Putamen (tissue), 1 donor: Measurements from ENCODE around the gene MLEC.

Experiments
- DNase-seq: peaks from one replicate; pipeline ENCODE4 v3.0.0-alpha.2; 2016; ENCODE audit warnings: low spot score

MLEC gene

DNA sequence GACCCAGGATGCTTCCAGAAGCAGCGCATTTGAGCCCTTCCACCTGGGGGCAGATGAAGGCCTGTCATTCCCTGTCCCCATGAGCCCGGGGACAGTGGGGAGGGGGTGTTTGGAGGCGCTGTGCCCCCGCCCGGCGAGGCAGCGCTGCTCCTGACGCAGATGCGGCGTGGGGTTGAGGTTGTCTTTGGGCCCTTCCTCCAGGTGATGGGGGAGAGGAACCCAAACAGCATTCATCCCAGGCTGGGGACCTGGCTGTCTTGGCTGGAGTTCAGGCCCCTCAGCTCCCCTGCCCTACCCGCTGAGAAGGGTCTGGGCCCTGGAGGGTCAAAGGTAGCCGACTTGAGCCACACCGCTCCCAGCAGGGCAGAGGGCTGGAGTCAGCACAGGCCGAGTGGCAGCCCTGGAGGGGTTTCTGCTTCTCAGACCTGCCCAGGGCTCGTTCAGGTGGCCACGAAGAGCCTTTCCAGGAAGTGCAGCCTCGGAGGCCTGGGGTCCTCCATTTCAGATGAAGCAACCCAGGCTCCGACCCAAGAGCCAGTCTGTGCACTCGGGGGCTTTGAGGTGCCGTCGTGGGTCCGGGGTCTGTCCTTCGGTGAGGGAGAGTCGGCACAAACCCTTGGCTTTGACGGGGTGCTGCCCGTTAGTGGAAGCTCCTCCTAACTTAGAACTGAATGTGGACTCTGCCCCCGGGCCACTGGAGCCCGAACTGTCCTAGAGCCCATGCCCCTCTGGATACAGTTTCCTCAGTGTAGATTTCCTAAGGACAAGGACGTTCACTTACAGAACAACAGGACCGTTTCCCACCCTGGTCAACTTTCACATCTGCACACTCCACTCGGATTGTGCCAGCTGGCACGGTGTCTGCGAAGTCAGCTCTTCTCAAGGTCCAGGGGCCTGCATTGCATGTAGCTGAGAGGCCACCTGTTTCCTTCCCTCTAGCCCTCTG is 54.8 kb downstream of the MLEC start:
- no peak for DNase-seq

DNA sequence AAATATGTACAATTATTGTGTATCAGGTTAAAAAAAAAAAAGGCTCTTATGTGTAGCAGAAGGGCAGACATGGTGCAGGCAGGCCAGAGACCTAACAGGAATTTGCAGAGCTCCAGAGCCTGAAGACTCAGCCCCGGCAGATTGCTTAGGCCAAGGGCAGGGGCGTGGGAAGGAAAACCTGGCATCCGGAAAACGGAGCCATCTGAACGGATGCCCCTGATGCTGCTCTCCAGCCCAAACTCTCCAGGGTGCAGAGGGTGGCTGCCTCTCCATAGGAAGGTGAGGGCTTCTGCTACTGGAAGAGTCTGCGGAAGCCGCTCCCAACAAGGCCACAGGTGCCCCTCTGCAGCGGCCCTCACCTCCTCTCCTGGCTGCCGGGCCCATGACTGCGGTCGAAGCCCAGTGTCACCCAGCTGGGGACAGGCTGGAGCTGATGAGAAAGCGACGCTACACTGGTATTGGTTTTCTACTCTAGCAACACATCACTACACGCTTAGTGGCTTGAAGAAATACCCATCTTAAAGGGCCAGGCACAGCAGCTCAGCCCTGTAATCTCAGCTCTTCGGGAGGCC is 58.1 kb downstream of the MLEC start:
- DNase-seq: no peak

DNA sequence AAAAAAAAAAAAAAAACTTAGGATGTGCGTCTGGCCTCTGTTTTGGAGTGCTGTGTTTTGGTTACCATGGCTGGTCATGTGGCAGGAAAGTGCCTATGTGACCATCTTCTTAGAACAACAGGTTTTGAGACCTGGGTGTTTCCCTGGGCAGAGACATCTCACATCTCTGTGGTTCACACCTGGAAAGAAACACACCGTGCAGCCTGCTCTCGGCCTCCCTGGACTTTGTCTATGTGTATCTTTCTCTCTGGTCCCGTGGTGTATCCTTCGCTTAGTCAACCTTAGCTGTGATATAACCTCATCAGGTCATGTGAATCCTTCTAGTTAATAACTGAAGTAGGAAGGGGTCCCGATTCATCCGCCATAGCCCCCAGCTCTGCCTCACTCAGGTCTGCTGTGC is 61.3 kb downstream of the MLEC start:
- no peak for DNase-seq

DNA sequence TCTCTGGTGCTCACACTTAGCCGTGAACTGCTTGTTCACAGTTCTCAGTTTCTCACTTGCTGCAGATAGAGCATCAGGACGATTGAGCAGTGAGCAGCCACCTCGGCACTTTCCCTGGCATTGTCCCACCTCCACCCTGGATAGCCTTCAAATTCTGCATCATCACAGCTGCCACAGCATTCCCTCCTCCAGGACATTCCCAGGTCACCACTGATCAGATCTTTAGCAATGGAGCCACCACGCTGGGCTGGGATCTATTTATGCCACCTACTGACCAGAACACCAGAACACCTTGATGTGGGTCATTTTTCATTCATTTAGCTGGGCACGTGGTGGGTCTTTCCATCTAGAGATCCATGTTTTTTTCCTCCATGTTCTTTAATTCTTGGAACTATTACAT is 62.3 kb downstream of the MLEC start:
- DNase-seq: no peak

DNA sequence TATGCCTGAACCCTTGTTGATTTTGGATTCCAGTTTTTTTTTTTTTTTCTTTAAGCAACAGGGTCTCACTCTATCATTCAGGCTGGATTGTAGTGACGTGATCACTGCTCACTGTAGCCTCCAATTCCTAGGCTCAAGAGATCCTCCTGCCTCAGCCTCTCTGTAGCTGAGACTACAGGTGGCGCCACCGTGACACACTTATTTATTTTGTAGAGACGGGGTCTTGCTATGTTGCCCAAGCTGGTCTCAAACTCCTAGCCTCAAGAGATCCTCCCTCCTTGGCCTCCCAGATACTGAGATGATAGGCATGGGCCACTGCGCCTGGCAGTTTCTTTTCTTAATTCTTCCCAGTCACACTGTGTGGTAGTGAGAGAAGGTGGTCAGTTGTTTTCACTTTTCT is 63.9 kb downstream of the MLEC start:
- DNase-seq: no peak

DNA sequence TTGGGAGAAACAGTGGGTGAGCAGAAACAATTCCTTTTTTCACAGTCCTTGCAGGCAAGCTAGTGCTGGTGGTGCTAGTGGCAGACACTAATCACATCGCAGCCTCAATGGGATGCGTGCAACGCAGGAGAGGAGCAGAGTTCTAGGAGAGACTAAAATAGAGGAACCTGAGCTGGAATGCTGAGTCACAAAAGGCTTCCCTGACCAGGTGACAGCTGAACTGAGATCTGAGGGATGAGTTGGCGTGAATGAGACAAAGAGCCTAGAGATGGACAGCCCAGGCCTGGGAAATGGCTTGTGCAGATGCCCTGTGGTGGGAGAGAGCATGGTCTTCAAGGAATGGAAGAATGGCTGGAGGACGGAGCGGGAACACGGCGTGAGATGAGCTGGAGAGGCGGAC is 64.4 kb downstream of the MLEC start:
- no peak for DNase-seq
